ENCODE measurements around the gene IGF2R. TPM values are rescaled to one million over a fixed set of nuclear protein-coding genes. Genes with fewer than 3 reads are reported as not detected.

Gene IGF2R
- total and polyA plus RNA-seq, 2 experiments from 2014 or later: 8.1 to 30.9 TPM

GRCh38 chr6:160127270-160128124, 158.6 kb downstream of the IGF2R start:
- Histone ChIP-seq H4K20me1 (ENCODE audit: insufficient read depth) (no peaks in the 10 kb centered on the region), H3K9me3 (ENCODE audit: low read depth) (no peaks in the 10 kb centered on the region), H3K4me1 (ENCODE audit: insufficient read depth) (no peaks in the 10 kb centered on the region), H2AFZ (no peak overlapping the region), H3K9me2 (ENCODE audit: insufficient read depth) (no peaks in the 10 kb centered on the region), H3K9ac (no peak overlapping the region), H3K27me3 (replicated peaks; ENCODE audit: insufficient read depth) (no peaks in the 10 kb centered on the region), H3K27ac (no peak overlapping the region), H3K79me2 (ENCODE audit: insufficient read depth) (no peaks in the 10 kb centered on the region), H3K4me2 (ENCODE audit: unreplicated experiment) (no peak overlapping the region), H3K4me3 (no peak overlapping the region), H3K36me3 (ENCODE audit: low read depth) (no peaks in the 10 kb centered on the region), H3F3A (ENCODE audit: insufficient read depth) (no peaks in the 10 kb centered on the region)
- TF ChIP-seq EZH2 (IDR thresholded peaks at IDR 0.05; ENCODE audit: insufficient read depth, poor library complexity, severe bottlenecking): no peak
- TF ChIP-seq EZH2phosphoT487 (IDR thresholded peaks at IDR 0.05; ENCODE audit: insufficient read depth, low read depth): no peak
- WGBS, 2 experiments (ENCODE audit: low coverage in 1 of 2, low lambda C conversion rate in 2 of 2, missing lambda C conversion rate in 2 of 2): 92 to 97% methylated on average over 16 of the region's 16 CpGs
- in situ Hi-C loops (cut with MboI): no loop called here
- no peak for DNase-seq

DNA sequence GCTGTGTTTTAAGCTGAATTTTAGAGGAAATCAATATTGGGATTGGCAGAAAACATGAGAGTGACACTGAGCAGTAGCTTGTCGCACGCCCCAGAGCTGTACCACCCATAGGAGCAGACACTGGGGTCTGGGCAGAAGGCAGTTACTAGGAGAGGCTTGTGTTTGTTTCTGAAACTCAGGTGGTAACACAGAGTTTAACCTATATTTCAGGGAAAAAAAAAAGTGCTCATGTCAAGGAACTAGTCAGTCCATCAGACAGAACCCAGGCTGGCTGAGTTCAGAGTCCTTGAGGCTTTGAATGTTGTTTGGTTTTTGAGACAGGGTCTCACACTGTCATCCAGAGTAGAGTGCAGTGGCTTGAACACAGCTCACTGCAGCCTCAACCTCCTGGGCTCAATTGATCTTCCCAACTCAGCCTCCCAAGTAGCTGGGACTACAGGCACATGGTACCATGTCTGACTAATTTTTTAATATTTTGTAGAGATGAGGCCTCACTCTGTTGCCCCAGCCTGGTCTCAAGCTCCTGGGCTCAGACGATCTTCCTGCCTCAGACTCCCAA, 159.3 kb downstream of the IGF2R start:
- H3K9me2 ChIP-seq (ENCODE audit: insufficient read depth): no peaks in the 10 kb centered on the region
- H3K79me2 ChIP-seq (ENCODE audit: insufficient read depth): no peaks in the 10 kb centered on the region
- H3K27ac ChIP-seq: no peak overlapping the region
- no peaks in the 10 kb centered on the region for H3K4me1 ChIP-seq (ENCODE audit: insufficient read depth)
- H3K9ac ChIP-seq: no peak overlapping the region
- H2AFZ ChIP-seq: no peak overlapping the region
- in situ Hi-C loops (cut with MboI): no loop called here
- no peak overlapping the region for H3K4me2 ChIP-seq (ENCODE audit: unreplicated experiment)
- H3K9me3 ChIP-seq (ENCODE audit: low read depth): no peaks in the 10 kb centered on the region
- H3F3A ChIP-seq (ENCODE audit: insufficient read depth): no peaks in the 10 kb centered on the region
- no peak for TF ChIP-seq EZH2phosphoT487 (IDR thresholded peaks at IDR 0.05; ENCODE audit: insufficient read depth, low read depth)
- TF ChIP-seq EZH2 (IDR thresholded peaks at IDR 0.05; ENCODE audit: insufficient read depth, poor library complexity, severe bottlenecking): no peak
- 70 to 86% methylated on average over 3 of the region's 3 CpGs for WGBS, 2 experiments (ENCODE audit: low coverage in 1 of 2, low lambda C conversion rate in 2 of 2, missing lambda C conversion rate in 2 of 2)
- DNase-seq: no peak
- H3K36me3 ChIP-seq (ENCODE audit: low read depth): no peaks in the 10 kb centered on the region
- H3K4me3 ChIP-seq: no peak overlapping the region
- H3K27me3 ChIP-seq (replicated peaks; ENCODE audit: insufficient read depth): no peaks in the 10 kb centered on the region
- no peaks in the 10 kb centered on the region for H4K20me1 ChIP-seq (ENCODE audit: insufficient read depth)

DNA sequence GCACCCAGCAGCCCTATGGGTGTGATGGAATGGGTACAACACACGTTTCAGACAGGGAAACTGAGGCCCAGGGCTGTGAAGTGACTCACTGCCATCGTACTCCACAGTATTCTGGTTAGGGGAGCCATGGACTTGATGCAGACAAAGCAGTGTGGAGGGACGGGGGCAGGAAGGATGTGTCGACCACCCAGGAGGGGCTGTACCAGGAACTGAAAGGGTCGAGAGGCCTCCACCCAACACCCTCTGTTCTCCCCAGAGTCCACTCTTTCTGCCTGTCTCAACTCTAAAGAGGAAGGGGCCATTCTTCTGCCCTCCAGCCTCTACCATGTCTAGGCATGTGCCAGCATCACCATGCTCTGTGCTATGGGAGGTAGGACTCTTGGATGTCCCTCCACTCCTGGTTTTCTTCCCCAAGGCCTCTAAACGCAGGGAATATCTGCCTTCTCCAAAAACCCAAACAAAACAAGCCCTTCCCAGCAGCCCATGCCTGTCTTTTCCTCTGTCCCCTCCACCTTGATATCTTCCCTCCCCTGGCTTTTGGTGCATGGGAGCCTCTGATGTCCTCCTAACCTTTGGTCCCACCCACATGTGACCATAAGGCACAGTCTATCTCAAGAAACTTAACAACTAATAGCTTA, 160.1 kb downstream of the IGF2R start:
- Histone ChIP-seq H3K4me2 (ENCODE audit: unreplicated experiment) (no peak overlapping the region), H3K9me2 (ENCODE audit: insufficient read depth) (no peaks in the 10 kb centered on the region), H3K79me2 (ENCODE audit: insufficient read depth) (no peaks in the 10 kb centered on the region), H3K27me3 (replicated peaks; ENCODE audit: insufficient read depth) (no peaks in the 10 kb centered on the region), H3F3A (ENCODE audit: insufficient read depth) (no peaks in the 10 kb centered on the region), H3K9me3 (ENCODE audit: low read depth) (no peaks in the 10 kb centered on the region), H3K9ac (no peak overlapping the region), H2AFZ (no peak overlapping the region), H3K4me1 (ENCODE audit: insufficient read depth) (no peaks in the 10 kb centered on the region), H4K20me1 (ENCODE audit: insufficient read depth) (no peaks in the 10 kb centered on the region), H3K4me3 (no peak overlapping the region), H3K36me3 (ENCODE audit: low read depth) (no peaks in the 10 kb centered on the region), H3K27ac (no peak overlapping the region)
- 82% methylated on average over 6 of the region's 6 CpGs for WGBS, 2 experiments (ENCODE audit: low coverage in 1 of 2, low lambda C conversion rate in 2 of 2, missing lambda C conversion rate in 2 of 2)
- TF ChIP-seq EZH2phosphoT487 (IDR thresholded peaks at IDR 0.05; ENCODE audit: insufficient read depth, low read depth) (no peak), EZH2 (IDR thresholded peaks at IDR 0.05; ENCODE audit: insufficient read depth, poor library complexity, severe bottlenecking) (no peak)
- no peak for DNase-seq
- in situ Hi-C loops (cut with MboI): no loop called here

DNA sequence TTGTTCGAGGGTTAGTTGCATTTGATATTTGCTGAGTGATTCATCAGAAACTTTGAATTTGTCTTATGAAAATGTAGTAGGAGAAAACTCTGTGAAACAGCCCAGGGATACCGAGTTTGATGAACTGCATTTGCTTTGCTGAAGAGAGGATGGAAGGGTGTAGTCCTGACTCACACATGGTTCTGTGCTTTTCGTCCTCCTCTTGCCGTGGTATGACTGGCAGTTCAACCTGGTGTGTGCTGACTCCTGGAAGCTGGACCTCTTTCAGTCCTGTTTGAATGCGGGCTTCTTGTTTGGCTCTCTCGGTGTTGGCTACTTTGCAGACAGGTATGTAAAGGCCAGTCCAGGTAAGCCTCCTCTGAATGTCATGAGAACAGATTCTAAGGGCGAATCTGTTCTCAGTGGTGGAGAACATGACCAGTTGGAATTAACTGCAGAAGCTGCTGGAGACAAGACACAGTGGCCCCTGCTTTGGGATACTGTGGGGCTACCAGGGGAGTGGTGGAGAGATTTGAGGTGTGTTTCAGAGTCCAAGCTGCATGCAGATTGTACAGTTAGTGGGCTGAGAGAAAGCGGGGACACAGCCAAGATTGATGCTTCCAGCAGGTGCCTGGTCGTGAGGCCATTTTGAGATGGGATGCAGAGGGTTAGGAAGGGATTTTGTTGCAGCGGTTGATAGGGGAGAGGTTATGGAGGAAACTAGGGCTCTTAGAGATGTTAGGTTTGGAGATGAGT, 161.2 kb downstream of the IGF2R start:
- WGBS, 2 experiments (ENCODE audit: low coverage in 1 of 2, low lambda C conversion rate in 2 of 2, missing lambda C conversion rate in 2 of 2): 94 to 95% methylated on average over 10 of the region's 10 CpGs
- Histone ChIP-seq H3K27me3 (replicated peaks; ENCODE audit: insufficient read depth) (no peaks in the 10 kb centered on the region), H3K27ac (no peak overlapping the region), H3K9me2 (ENCODE audit: insufficient read depth) (no peaks in the 10 kb centered on the region), H3K9me3 (ENCODE audit: low read depth) (no peaks in the 10 kb centered on the region), H3K4me2 (ENCODE audit: unreplicated experiment) (no peak overlapping the region), H3K4me3 (no peak overlapping the region), H3F3A (ENCODE audit: insufficient read depth) (no peaks in the 10 kb centered on the region), H4K20me1 (ENCODE audit: insufficient read depth) (no peaks in the 10 kb centered on the region), H2AFZ (no peak overlapping the region), H3K4me1 (ENCODE audit: insufficient read depth) (no peaks in the 10 kb centered on the region), H3K79me2 (ENCODE audit: insufficient read depth) (no peaks in the 10 kb centered on the region), H3K36me3 (ENCODE audit: low read depth) (no peaks in the 10 kb centered on the region), H3K9ac (no peak overlapping the region)
- TF ChIP-seq EZH2phosphoT487 (IDR thresholded peaks at IDR 0.05; ENCODE audit: insufficient read depth, low read depth): no peak
- no peak for TF ChIP-seq EZH2 (IDR thresholded peaks at IDR 0.05; ENCODE audit: insufficient read depth, poor library complexity, severe bottlenecking)
- DNase-seq: no peak
- in situ Hi-C loops (cut with MboI): no loop called here
